Natural killer cell (primary cell): Measurements from ENCODE around the gene GABRA4. TPM values are rescaled to one million over a fixed set of nuclear protein-coding genes. Genes with fewer than 3 reads are reported as not detected.

Source experiments
- ATAC-seq, 3 donors: fragments of 150-1000 bp in 2 of 3; fragments of 200-7000 bp in 1 of 3; cut with Tn5 transposase; 1 replicate in 1 of 3; 2 replicates in 2 of 3; pipeline ENCODE4 v1.10.0; 2021; ENCODE audit warnings: mild to moderate bottlenecking in 2 of 3, moderate library complexity in 2 of 3
- DNase-seq, 2 donors: peaks; one replicate each; pipeline versions ENCODE4 v3.0.0 to v3.0.0-alpha.2; 2013 to 2021; ENCODE audit warnings: mixed read lengths in 1 of 2
- H3K27ac ChIP-seq: one replicate; pipeline ENCODE4 v1.5.1; 2013; ENCODE audit warnings: mild to moderate bottlenecking, low read length
- H3K27me3 ChIP-seq: one replicate; pipeline ENCODE4 v1.6.1; 2013; ENCODE audit warnings: low read length; ENCODE audit not compliant: control insufficient read depth, insufficient read depth
- H3K36me3 ChIP-seq: one replicate; pipeline ENCODE4 v1.6.1; 2013; ENCODE audit warnings: low read length; ENCODE audit not compliant: control insufficient read depth, insufficient read depth
- H3K4me1 ChIP-seq: one replicate; pipeline ENCODE4 v1.6.1; 2013; ENCODE audit warnings: low read length; ENCODE audit not compliant: control insufficient read depth, insufficient read depth
- H3K4me3 ChIP-seq: one replicate; pipeline ENCODE4 v1.5.1; 2013; ENCODE audit warnings: low read length
- H3K9me3 ChIP-seq: one replicate; pipeline ENCODE4 v1.6.1; 2013; ENCODE audit warnings: low read length; ENCODE audit not compliant: control insufficient read depth, insufficient read depth
- H3K27ac Mint-ChIP-seq, 2 donors: one replicate each; pipeline ENCODE4 v1.8.0; 2022; ENCODE audit warnings: mild to moderate bottlenecking in 2 of 2, mixed read lengths in 2 of 2, moderate library complexity in 1 of 2
- H3K27me3 Mint-ChIP-seq, 2 donors: one replicate each; pipeline ENCODE4 v1.8.0; 2022; ENCODE audit warnings: low read depth in 2 of 2, mixed read lengths in 2 of 2
- H3K36me3 Mint-ChIP-seq: one replicate; pipeline ENCODE4 v1.8.0; 2022; ENCODE audit warnings: mixed read lengths
- H3K4me1 Mint-ChIP-seq, 2 donors: one replicate each; pipeline ENCODE4 v1.8.0; 2022; ENCODE audit warnings: mixed read lengths in 2 of 2
- H3K4me3 Mint-ChIP-seq: one replicate; pipeline ENCODE4 v1.8.0; 2022; ENCODE audit warnings: mild to moderate bottlenecking, moderate library complexity, mixed read lengths
- H3K9me3 Mint-ChIP-seq, 2 donors: one replicate each; pipeline ENCODE4 v1.8.0; 2022; ENCODE audit warnings: mixed read lengths in 2 of 2
- CTCF ChIP-seq: fragments of 200-600 bp; IDR thresholded peaks from one replicate; pipeline ENCODE4 v1.8.0; 2022; ENCODE audit warnings: antibody characterized with exemption
- WGBS: methylation state at CpG from one replicate; pipeline ENCODE4 v1.1.7; 2013; ENCODE audit warnings: missing lambda C conversion rate; ENCODE audit not compliant: insufficient coverage; 5-methylcytosine and 5-hydroxymethylcytosine counted together
- intact Hi-C: fragments of 100-400 bp; cut with micrococcal nuclease; formaldehyde crosslinking; loops from one replicate; pipeline ENCODE4 v1.14.2; 2022
- total RNA-seq, 4 donors: library from RNA; stranded (reverse); fragments of 120-200 nt in 1 of 4; gene quantifications; one replicate each; pipeline versions ENCODE4 v1.2.3 to v1.2.4, GENCODE V29; 2013 to 2022

The GABRA4 gene
- total RNA-seq, 3 donors from 2014 or later (not counting 1 experiment from before 2014, with no cell fraction given) = not detected

- Histone ChIP-seq H3K36me3 (no peaks in the 10 kb centered on the region), H3K4me1 (no peaks in the 10 kb centered on the region), H3K27me3 (no peaks in the 10 kb centered on the region), H3K9me3 (no peaks in the 10 kb centered on the region), H3K4me3 (no peak overlapping the region), H3K27ac (no peak overlapping the region)
- DNase-seq = no peak
- TF ChIP-seq CTCF = no peak
- Mint-ChIP-seq H3K4me1 (no peaks in the 10 kb centered on the region), H3K27me3 (peaks cover 0 to 27% of the 10 kb centered on the region in 2 donors), H3K9me3 (no peaks in the 10 kb centered on the region), H3K27ac (no peak overlapping the region), H3K36me3 (no peaks in the 10 kb centered on the region), H3K4me3 (no peak overlapping the region)
- intact Hi-C loops = no loop called here
- WGBS = 82% methylated on average over 1 of the region's 3 CpGs
- ATAC-seq = no peak
Measured at GRCh38 chr4:46950826-46951225, 42.6 kb downstream of the GABRA4 start.

- ATAC-seq (no peak), DNase-seq (no peak)
- H3K4me1 Mint-ChIP-seq = no peaks in the 10 kb centered on the region
- 94% methylated on average over 1 of the region's 1 CpG for WGBS
- intact Hi-C loops = no loop called here
- Histone ChIP-seq H3K9me3 (no peaks in the 10 kb centered on the region), H3K4me3 (no peak overlapping the region), H3K27me3 (no peaks in the 10 kb centered on the region), H3K36me3 (no peaks in the 10 kb centered on the region), H3K27ac (no peak overlapping the region), H3K4me1 (no peaks in the 10 kb centered on the region)
- H3K36me3 Mint-ChIP-seq = no peaks in the 10 kb centered on the region
- peaks cover 0 to 34% of the 10 kb centered on the region in 2 donors for H3K27me3 Mint-ChIP-seq
- H3K27ac Mint-ChIP-seq = no peak overlapping the region
- no peak overlapping the region for H3K4me3 Mint-ChIP-seq
- no peaks in the 10 kb centered on the region for H3K9me3 Mint-ChIP-seq
- no peak for TF ChIP-seq CTCF
Measured at GRCh38 chr4:46949822-46950221, 43.6 kb downstream of the GABRA4 start.

- TF ChIP-seq CTCF = no peak
- Mint-ChIP-seq H3K9me3 (no peaks in the 10 kb centered on the region), H3K27ac (no peak overlapping the region), H3K4me3 (no peak overlapping the region), H3K4me1 (no peaks in the 10 kb centered on the region), H3K36me3 (no peaks in the 10 kb centered on the region), H3K27me3 (peaks cover 3 to 40% of the 10 kb centered on the region in 2 donors)
- no peak overlapping the region for H3K27ac ChIP-seq
- H3K27me3 ChIP-seq = no peaks in the 10 kb centered on the region
- whole genome bisulfite sequencing = 7% methylated on average over 2 of the region's 2 CpGs
- no peak for ATAC-seq
- no peaks in the 10 kb centered on the region for H3K9me3 ChIP-seq
- DNase-seq = no peak
- H3K4me1 ChIP-seq = no peaks in the 10 kb centered on the region
- H3K4me3 ChIP-seq = no peak overlapping the region
- no peaks in the 10 kb centered on the region for H3K36me3 ChIP-seq
- intact Hi-C loops = no loop called here
Measured at GRCh38 chr4:46947541-46947940, 45.8 kb downstream of the GABRA4 start.

- H3K27ac Mint-ChIP-seq = no peak overlapping the region
- no peak for DNase-seq
- H3K36me3 ChIP-seq = no peaks in the 10 kb centered on the region
- no peaks in the 10 kb centered on the region for H3K4me1 Mint-ChIP-seq
- no peaks in the 10 kb centered on the region for H3K36me3 Mint-ChIP-seq
- ATAC-seq = no peak
- no peaks in the 10 kb centered on the region for H3K9me3 Mint-ChIP-seq
- 80% methylated on average over 6 of the region's 6 CpGs for WGBS
- H3K4me1 ChIP-seq = no peaks in the 10 kb centered on the region
- TF ChIP-seq CTCF = no peak
- no peaks in the 10 kb centered on the region for H3K27me3 ChIP-seq
- no peaks in the 10 kb centered on the region for H3K9me3 ChIP-seq
- no peak overlapping the region for H3K27ac ChIP-seq
- H3K4me3 ChIP-seq = no peak overlapping the region
- intact Hi-C loops = no loop called here
- H3K4me3 Mint-ChIP-seq = no peak overlapping the region
- peaks cover 3 to 41% of the 10 kb centered on the region in 2 donors for H3K27me3 Mint-ChIP-seq
Measured at GRCh38 chr4:46946919-46947536, 46.4 kb downstream of the GABRA4 start.
